ENCODE measurements around the gene TEX22. TPM values are rescaled to one million over a fixed set of nuclear protein-coding genes. Genes with fewer than 3 reads are reported as not detected.

Gene TEX22
- total RNA-seq, 1 donor from 2014 or later = 4.1 TPM

DNA sequence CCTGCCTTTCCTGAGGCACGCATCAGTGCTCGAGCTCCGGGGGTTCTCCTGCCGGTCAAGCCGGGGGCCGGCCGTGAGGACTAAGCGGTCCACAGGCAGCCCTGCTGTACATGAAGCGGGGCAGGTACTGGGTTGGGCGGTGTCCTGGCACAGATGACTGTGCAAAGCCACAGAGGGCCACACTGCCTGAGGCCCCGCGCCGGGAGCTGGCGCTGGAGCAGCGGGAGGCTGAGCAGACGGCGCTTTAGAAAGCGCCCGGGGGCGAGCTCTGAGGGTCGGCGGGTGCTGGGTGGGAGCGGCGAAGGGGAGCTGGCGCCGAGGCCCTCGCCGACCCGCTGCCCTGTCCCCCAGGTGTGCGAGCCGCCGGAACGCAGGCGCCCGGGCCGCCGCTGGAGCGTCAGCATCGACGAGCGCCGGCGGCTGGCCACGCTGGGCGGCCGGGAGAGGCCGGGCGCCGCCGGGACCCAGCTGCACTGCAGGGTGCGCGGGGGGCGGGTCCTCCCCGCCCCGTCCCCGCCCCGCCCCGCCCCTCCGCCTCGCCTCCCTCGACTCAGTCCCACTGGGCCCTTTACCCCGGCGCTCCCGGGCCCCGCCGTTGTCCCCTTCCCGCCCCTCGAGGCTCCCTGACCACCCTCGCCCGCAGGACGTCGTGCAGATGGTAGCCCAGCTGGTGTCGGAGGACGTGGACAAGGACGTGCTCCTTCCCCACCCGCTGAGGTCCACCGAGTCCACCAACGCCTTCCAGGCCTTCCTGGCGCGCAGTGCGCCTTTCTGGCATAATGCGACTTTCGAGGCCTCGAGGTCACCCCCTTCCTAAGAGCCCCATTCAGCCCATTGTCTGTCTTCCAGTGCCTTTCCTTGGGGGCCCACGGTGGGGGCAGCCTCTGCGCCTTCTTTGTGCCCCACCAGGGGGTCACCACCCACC, 12.9 kb downstream of the TEX22 start:
- Mint-ChIP-seq H3K27ac (no peak overlapping the region), H3K4me3 (peak overlapping the region; percentile 72), H3K27me3 (peaks cover 35% of the 10 kb centered on the region), H3K36me3 (no peaks in the 10 kb centered on the region), H3K9me3 (peaks cover under 1% of the 10 kb centered on the region), H3K4me1 (ENCODE audit: unreplicated experiment) (peaks cover 4% of the 10 kb centered on the region)
- TF ChIP-seq, protein P1, sequence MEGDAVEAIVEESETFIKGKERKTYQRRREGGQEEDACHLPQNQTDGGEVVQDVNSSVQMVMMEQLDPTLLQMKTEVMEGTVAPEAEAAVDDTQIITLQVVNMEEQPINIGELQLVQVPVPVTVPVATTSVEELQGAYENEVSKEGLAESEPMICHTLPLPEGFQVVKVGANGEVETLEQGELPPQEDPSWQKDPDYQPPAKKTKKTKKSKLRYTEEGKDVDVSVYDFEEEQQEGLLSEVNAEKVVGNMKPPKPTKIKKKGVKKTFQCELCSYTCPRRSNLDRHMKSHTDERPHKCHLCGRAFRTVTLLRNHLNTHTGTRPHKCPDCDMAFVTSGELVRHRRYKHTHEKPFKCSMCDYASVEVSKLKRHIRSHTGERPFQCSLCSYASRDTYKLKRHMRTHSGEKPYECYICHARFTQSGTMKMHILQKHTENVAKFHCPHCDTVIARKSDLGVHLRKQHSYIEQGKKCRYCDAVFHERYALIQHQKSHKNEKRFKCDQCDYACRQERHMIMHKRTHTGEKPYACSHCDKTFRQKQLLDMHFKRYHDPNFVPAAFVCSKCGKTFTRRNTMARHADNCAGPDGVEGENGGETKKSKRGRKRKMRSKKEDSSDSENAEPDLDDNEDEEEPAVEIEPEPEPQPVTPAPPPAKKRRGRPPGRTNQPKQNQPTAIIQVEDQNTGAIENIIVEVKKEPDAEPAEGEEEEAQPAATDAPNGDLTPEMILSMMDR (conservative IDR thresholded peaks at IDR 0.05) = no peak
- DNase-seq (ENCODE audit: extremely low spot score, unreplicated experiment) = peak; percentile 68

DNA sequence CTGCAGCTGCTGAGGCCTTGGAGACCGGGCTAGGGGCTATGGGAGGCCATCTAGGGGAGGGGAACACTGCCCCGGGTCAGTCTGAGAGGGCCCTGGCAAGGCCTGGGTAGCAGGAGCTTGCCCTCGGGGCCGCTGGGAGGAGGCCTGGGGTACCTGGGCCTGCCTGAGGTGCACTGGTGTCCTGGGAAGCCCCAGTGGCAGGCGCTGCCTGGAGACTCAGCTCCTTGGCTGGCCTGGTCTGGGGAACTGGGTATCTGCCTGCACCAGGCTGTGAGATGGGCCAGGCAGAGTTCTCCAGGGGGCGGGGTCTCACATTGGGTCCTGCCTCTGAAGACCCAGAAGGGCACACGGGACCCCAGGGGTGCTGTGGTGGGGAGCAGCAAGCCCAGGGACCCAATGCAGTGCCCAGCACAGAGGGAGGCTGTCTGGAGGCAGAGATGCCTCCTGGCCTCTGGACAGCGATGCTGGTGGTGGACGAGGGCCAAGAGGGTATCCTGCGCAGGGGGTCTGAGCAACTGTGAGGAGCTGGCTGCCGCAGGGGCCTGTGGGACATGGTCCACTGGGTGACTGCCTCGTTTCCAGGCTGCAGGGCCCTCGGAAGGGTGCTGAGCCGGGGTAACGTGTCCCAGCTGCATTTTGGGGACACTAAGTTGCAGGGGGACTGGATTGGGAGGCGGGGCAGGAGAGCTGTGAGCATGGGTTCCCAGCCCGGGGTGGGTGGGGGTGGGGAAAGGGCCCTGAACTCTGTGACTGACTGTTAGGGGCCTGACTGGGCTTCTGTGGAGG, 13.8 kb downstream of the TEX22 start:
- Mint-ChIP-seq H3K9me3 (no peaks in the 10 kb centered on the region), H3K4me3 (peak overlapping the region; percentile 72), H3K36me3 (no peaks in the 10 kb centered on the region), H3K4me1 (ENCODE audit: unreplicated experiment) (peaks cover 4% of the 10 kb centered on the region), H3K27ac (no peak overlapping the region), H3K27me3 (peaks cover 35% of the 10 kb centered on the region)
- peak; percentile 69 for DNase-seq (ENCODE audit: extremely low spot score, unreplicated experiment)
- TF ChIP-seq, protein P1 (conservative IDR thresholded peaks at IDR 0.05) = no peak

DNA sequence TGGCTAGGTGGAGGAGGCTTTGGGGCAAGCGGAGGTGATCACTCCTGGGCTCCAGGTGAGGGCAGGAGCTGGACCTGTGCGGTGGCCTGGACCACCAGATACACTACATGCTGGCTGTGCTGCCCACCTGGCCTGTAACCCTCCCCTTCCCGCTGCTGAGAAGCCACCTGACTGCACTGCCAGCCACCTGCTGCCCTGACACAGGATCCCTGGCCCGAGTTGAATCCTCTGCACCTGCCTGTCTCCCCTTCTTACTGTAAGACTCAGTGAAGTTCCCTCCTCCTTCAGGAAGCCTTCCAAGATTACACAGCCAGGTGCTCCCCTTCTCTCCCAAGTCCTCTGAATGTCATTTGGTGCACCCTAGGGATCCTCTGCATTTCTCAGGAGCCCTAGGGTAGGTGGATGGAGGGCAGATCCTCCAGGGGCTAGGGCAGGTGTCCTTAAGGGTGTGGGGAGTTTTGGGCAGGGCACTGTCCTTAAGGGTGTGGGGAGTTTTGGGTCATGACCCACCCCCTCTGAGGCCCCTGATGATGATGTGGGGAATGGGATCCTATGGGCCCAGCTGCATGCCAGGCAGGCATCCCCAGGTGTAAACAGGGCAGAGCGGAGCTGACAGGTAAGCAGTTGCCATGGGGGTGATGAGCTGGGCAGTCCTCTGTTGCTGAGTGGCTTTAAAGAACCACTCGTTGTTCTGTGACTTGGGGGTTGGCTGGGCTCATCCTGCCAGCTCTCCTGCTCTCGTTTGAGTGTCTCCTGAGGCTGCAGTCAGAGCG, 14.6 kb downstream of the TEX22 start:
- TF ChIP-seq, protein P1 (conservative IDR thresholded peaks at IDR 0.05) = no peak
- H3K4me3 Mint-ChIP-seq = peak overlapping the region; percentile 66
- no peak for DNase-seq (ENCODE audit: extremely low spot score, unreplicated experiment)
- H3K4me1 Mint-ChIP-seq (ENCODE audit: unreplicated experiment) = peaks cover 4% of the 10 kb centered on the region
- H3K27me3 Mint-ChIP-seq = peaks cover 35% of the 10 kb centered on the region
- no peak overlapping the region for H3K27ac Mint-ChIP-seq
- H3K9me3 Mint-ChIP-seq = no peaks in the 10 kb centered on the region
- H3K36me3 Mint-ChIP-seq = no peaks in the 10 kb centered on the region

DNA sequence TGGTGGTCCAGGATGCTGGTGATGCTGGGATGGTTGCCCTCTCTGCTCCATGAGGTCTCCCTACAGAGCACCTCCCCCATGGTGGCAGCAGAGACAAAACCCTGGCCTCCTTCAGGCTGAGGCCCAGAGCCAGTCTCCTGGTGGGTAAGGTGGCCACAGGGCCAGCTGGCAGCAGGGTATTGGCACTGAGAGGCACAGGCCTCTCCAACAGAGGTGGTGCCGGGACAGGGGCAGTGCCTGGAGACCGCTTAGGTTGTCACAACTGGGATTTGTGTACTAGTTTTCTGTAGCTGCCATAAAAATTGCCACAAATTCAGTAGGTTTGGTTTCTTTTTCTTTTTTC, 15.2 kb downstream of the TEX22 start:
- no peaks in the 10 kb centered on the region for H3K9me3 Mint-ChIP-seq
- TF ChIP-seq, protein P1 (conservative IDR thresholded peaks at IDR 0.05) = no peak
- peak overlapping the region; percentile 75 for H3K4me3 Mint-ChIP-seq
- no peak overlapping the region for H3K27ac Mint-ChIP-seq
- H3K4me1 Mint-ChIP-seq (ENCODE audit: unreplicated experiment) = peaks cover 6% of the 10 kb centered on the region
- DNase-seq (ENCODE audit: extremely low spot score, unreplicated experiment) = no peak
- peaks cover 35% of the 10 kb centered on the region for H3K27me3 Mint-ChIP-seq
- no peaks in the 10 kb centered on the region for H3K36me3 Mint-ChIP-seq

Measured in type B pancreatic cell (in vitro differentiated cells).